WERI-Rb-1 (cell line): ENCODE data around the gene NFAT5.
"Not testable (repeated sequence)": the region's sequence is repeated elsewhere in the genome, so short reads cannot be mapped to it uniquely, and the experiment has no call there.

ENCODE experiments used
- DNase-seq: peaks from one replicate; pipeline ENCODE4 v3.0.0-alpha.2; 2020
- H3K27ac ChIP-seq: fragments of 250-450 bp; sonication (Bioruptor Pico); 2 replicates; pipeline ENCODE4 v1.5.1; 2020; ENCODE audit warnings: mild to moderate bottlenecking, moderate library complexity
- H3K27me3 ChIP-seq: fragments of 250-450 bp; sonication (Bioruptor Pico); 2 replicates; pipeline ENCODE4 v1.5.1; 2021; ENCODE audit warnings: mild to moderate bottlenecking, low read depth, moderate library complexity; ENCODE audit not compliant: insufficient read depth, severe bottlenecking
- H3K36me3 ChIP-seq: fragments of 250-450 bp; sonication (Bioruptor Pico); 2 replicates; pipeline ENCODE4 v1.5.1; 2020; ENCODE audit warnings: mild to moderate bottlenecking, moderate library complexity
- H3K4me3 ChIP-seq: 2 replicates; pipeline ENCODE4 v1.5.1; 2011; ENCODE audit warnings: low read depth, mild to moderate bottlenecking, control low read depth, low read length
- H3K9me3 ChIP-seq: fragments of 250-450 bp; sonication (Bioruptor Pico); 2 replicates; pipeline ENCODE4 v1.5.1; 2021; ENCODE audit warnings: mild to moderate bottlenecking, moderate library complexity; ENCODE audit not compliant: severe bottlenecking
- CTCF ChIP-seq: IDR thresholded peaks from 2 replicates; pipeline ENCODE4 v1.5.1; 2011; ENCODE audit warnings: low read depth, mild to moderate bottlenecking, control low read depth, inconsistent platforms, low read length

The NFAT5 gene

DNA sequence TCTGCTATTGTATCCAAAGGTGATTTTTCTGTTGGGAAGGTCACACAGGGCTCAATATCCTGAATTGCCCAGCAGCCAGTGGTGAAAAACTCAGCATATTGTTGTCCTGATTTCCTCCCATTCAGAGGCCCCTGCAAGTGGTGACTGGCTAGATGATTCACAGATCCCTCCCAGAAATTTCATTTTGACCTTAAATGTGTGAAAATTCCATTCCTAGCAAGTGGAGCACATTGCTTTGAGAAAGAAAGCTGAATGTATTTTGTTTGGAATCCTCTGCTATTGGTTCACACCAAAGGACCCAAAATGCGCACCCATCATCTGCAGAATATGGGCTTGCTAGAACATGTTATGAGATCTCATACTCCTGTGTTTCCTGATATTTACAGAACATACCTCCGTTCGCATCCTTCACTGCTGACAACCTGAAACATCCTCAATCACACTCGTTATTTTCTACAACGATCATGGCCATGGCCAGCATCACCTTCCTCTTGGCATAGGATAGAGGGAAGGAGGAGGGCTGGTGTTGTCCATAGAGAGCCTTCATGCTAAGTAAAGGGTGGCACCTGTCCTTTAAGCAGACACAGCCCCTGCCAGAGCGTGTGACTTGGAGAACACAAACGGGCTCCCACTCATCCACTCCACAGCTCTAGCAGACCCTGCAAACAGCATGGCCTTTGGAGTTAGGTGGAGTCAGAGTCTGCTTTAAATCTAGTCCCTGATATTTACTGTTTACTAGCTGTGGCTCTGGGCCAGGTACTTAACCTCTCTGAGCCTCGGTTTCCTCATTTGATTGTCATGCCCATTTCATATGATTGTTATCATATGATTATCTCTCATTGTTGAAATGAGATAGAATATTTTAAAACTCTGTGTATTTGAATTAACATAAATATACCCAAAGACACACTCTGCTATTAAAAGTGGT, 30.4 kb upstream of the NFAT5 start:
- Histone ChIP-seq H3K27ac (no peak overlapping the region), H3K36me3 (no peaks in the 10 kb centered on the region), H3K9me3 (no peaks in the 10 kb centered on the region), H3K4me3 (no peak overlapping the region), H3K27me3 (no peaks in the 10 kb centered on the region)
- TF ChIP-seq CTCF = no peak
- no peak for DNase-seq

- Histone ChIP-seq H3K36me3 (no peaks in the 10 kb centered on the region), H3K9me3 (no peaks in the 10 kb centered on the region), H3K27ac (no peak overlapping the region), H3K27me3 (no peaks in the 10 kb centered on the region), H3K4me3 (no peak overlapping the region)
- no peak for DNase-seq
- TF ChIP-seq CTCF = no peak
Measured at GRCh38 chr16:69537706-69538080, 28.1 kb upstream of the NFAT5 start.

DNA sequence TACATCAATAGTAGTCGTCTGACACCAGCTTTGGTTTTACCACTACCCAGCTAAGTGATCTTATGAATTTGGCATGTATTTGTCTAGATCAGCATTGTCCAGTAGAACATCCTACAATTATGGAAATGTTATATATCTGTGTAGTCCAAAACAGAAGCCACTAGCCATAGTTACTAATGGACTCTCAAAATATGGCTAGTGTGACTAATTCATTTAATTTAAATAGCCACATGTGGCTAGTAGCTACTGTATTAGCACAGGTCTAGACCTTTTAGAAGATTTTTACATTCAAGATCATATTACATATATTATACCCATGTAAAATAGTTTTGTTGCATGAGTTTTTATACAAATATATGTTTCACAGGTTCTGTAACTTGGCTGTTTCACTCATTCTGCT, 27.0 kb upstream of the NFAT5 start:
- H3K9me3 ChIP-seq = no peaks in the 10 kb centered on the region
- DNase-seq = no peak
- H3K27ac ChIP-seq = no peak overlapping the region
- H3K4me3 ChIP-seq = no peak overlapping the region
- H3K27me3 ChIP-seq = no peaks in the 10 kb centered on the region
- no peaks in the 10 kb centered on the region for H3K36me3 ChIP-seq
- TF ChIP-seq CTCF = no peak

DNA sequence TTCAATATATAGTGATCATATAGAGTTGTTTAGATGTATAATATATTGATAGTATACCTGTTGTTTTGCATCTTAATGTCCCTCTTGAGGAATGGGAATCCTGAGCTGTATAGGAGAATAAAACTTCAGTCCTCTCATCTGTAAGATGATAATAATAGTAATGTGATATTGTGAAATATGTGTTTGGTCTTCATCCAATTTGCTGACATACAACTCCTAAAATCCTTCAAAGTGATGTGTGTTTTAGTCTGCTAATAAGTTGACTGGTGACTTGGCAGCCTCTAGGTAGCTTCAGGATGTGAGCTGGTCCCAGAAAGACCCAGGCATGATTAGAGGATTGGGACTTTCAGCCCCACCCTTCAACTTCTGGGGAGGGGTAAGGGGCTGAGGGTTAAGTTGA, 22.8 kb upstream of the NFAT5 start:
- TF ChIP-seq CTCF = no peak
- Histone ChIP-seq H3K9me3 (no peaks in the 10 kb centered on the region), H3K4me3 (no peak overlapping the region), H3K27ac (no peak overlapping the region), H3K36me3 (no peaks in the 10 kb centered on the region), H3K27me3 (no peaks in the 10 kb centered on the region)
- DNase-seq = no peak

- H3K36me3 ChIP-seq = no peaks in the 10 kb centered on the region
- H3K4me3 ChIP-seq = no peak overlapping the region
- H3K27ac ChIP-seq = no peak overlapping the region
- no peaks in the 10 kb centered on the region for H3K27me3 ChIP-seq
- no peak for DNase-seq
- no peak for TF ChIP-seq CTCF
- no peaks in the 10 kb centered on the region for H3K9me3 ChIP-seq
Measured at GRCh38 chr16:69544088-69544487, 21.7 kb upstream of the NFAT5 start.

DNA sequence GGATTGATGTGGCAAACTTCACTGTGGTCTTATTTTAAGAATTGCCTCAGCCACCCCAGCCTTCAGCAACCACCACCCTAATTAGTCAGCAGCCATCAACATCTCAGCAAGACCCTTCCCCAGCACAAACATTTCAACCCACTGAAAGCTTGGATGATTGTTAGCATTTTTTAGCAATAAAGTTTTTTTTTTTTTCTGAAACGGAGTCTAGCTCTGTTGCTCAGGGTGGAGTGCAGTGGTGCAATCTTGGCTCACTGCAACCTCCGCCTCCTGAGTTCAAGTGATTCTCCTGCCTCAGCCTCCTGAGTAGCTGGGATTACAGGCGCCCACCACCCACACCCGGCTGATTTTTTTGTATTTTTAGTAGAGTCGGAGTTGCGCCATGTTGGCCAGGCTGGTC, 19.1 kb upstream of the NFAT5 start:
- not testable (repeated sequence) for DNase-seq, H3K36me3 ChIP-seq, H3K27ac ChIP-seq, H3K27me3 ChIP-seq, H3K9me3 ChIP-seq, H3K4me3 ChIP-seq
